ENCODE data around the gene POFUT2.
A peak's percentile ranks its signal among the peaks of the same experiment; 100 is the strongest.

POFUT2 gene

GRCh38 chr21:45297869-45298268 is 10.2 kb upstream of the POFUT2 start:
- DNase-seq (ENCODE audit: low read depth in 2 of 2), result no peak

- DNase-seq (ENCODE audit: low read depth in 2 of 2), result no peak
These were observed 9.6 kb upstream of the POFUT2 start for GRCh38 chr21:45297329-45297728.

- DNase-seq (ENCODE audit: low read depth in 2 of 2), result no peak
These were observed 8.9 kb upstream of the POFUT2 start for GRCh38 chr21:45296638-45297037.

GRCh38 chr21:45295576-45296365 is 8.1 kb upstream of the POFUT2 start:
- DNase-seq (ENCODE audit: low read depth in 2 of 2), result peak; percentile 55 to 66

- peak; percentile 95 to 96 for DNase-seq (ENCODE audit: low read depth in 2 of 2)
These were observed 7.0 kb upstream of the POFUT2 start for GRCh38 chr21:45294509-45295291.

- DNase-seq (ENCODE audit: low read depth in 2 of 2), result no peak
These were observed 6.2 kb upstream of the POFUT2 start for GRCh38 chr21:45293726-45294401.

GRCh38 chr21:45293220-45293725 is 5.6 kb upstream of the POFUT2 start:
- no peak for DNase-seq (ENCODE audit: low read depth in 2 of 2)

GRCh38 chr21:45292399-45293219 is 4.9 kb upstream of the POFUT2 start:
- DNase-seq (ENCODE audit: low read depth in 2 of 2), result peak; percentile 66 to 69

GRCh38 chr21:45291613-45292398 is 4.1 kb upstream of the POFUT2 start:
- DNase-seq (ENCODE audit: low read depth in 2 of 2), result no peak

GRCh38 chr21:45290948-45291612 is 3.4 kb upstream of the POFUT2 start:
- DNase-seq (ENCODE audit: low read depth in 2 of 2), result no peak

- no peak for DNase-seq (ENCODE audit: low read depth in 2 of 2)
These were observed 2.2 kb upstream of the POFUT2 start for GRCh38 chr21:45289655-45290515.

GRCh38 chr21:45289134-45289533 is 1.4 kb upstream of the POFUT2 start:
- DNase-seq (ENCODE audit: low read depth in 2 of 2), result no peak

- DNase-seq (ENCODE audit: low read depth in 2 of 2), result no peak
These were observed 746 bp upstream of the POFUT2 start for GRCh38 chr21:45288441-45288841.

GRCh38 chr21:45286671-45287437 is 841 bp downstream of the POFUT2 start:
- DNase-seq (ENCODE audit: low read depth in 2 of 2), result no peak

GRCh38 chr21:45285266-45285931 is 2.3 kb downstream of the POFUT2 start:
- DNase-seq (ENCODE audit: low read depth in 2 of 2), result no peak

GRCh38 chr21:45284456-45284741 is 3.3 kb downstream of the POFUT2 start:
- no peak for DNase-seq (ENCODE audit: low read depth in 2 of 2)

GRCh38 chr21:45283611-45284455 is 3.9 kb downstream of the POFUT2 start:
- no peak for DNase-seq (ENCODE audit: low read depth in 2 of 2)
